Measurements from ENCODE around the gene PCCA.
A peak's percentile ranks its signal among the peaks of the same experiment; 100 is the strongest.

PCCA gene

GRCh38 chr13:100530671-100531213 is 441.8 kb downstream of the PCCA start:
- DNase-seq = no peak

GRCh38 chr13:100532090-100532766 is 443.3 kb downstream of the PCCA start:
- DNase-seq = no peak

- DNase-seq = no peak
Measured at GRCh38 chr13:100532836-100533435, 444.0 kb downstream of the PCCA start.

GRCh38 chr13:100533588-100534041 is 444.7 kb downstream of the PCCA start:
- DNase-seq = no peak

DNA sequence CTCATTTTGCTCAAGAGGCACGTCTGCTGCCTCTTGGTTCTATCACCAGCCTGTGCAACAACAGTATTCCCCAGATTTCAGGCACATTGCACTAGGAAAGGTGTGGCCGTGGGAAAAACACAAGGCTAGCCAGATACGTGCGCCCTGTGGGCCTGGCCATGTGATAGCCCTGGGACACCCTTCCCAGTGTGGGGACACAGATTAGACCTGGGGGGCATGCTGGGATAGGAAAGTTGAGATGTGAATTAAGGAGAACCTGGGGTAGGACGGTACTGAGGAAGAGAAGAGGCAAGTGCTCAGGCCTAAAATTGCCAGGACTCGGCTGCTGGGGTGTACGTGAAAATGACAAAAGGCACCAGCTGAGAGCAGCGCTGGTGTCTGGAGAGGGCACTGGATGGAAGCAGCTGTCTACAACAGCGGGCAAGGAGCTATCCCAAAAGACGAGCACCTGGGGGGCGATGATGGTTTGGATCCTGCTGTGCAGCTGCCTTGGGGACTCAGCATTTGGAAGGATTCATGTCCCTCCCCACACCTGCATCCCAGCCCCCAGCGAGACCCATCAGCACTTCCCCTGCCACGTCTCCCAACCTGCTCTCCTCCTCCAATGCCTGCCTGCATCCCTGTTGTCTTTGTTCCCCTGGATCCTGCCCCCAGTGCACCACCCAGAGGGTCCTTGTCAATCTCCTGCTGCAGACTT is 445.4 kb downstream of the PCCA start:
- no peak for DNase-seq

DNA sequence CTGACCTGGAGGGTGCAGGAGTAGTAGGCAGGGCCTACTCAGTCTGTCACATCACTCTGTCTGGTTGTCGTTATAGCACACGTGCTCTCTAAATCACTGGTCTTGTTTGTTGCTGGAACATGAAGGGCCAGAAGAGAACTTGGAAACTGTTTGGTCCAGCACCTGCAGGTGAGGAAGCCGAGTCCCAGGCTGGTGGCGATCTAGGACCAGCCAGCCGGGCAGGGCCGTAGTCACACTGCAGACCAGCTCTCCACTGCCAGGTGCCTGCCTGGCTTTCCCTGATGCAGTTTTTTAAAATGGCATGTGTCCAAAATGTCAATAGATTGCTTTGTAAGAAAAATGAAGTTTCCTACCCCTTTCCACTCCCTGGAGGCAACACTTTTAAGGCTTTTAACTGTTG is 446.0 kb downstream of the PCCA start:
- no peak for DNase-seq

DNA sequence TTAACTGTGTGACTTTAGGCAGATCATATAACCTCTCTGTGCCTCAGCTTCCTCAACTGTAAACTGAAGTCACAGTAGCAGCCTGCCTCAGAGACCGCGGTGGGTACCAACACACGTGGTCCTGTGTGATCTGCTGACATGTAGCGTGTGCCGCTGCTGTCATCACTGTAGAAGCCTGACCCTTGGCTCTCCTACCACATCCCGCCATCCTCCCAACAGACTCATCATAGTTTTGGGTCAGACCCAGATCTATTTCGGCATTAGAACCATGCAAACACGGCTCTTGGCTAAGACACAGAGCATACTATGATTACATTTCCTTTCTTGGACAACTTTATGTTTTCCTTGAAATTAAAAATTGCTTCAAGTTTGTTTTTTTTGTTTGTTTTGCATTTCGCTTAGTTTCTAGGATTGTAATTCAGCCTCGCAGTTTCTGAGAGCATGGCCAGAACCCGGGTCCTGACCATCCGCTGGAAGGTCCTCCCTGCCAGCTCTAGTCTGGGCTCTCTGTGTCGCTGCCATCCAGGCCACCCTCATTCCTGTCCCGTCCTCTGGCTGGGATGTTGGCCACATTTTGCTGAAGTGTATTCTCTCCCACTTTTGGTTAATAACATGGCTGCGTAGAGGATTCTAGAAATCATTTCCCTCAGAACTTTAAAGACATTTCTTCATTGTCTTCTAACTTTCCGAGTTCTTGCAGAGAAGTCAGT is 446.7 kb downstream of the PCCA start:
- no peak for DNase-seq

- DNase-seq = no peak
Measured at GRCh38 chr13:100536643-100537180, 447.8 kb downstream of the PCCA start.

DNA sequence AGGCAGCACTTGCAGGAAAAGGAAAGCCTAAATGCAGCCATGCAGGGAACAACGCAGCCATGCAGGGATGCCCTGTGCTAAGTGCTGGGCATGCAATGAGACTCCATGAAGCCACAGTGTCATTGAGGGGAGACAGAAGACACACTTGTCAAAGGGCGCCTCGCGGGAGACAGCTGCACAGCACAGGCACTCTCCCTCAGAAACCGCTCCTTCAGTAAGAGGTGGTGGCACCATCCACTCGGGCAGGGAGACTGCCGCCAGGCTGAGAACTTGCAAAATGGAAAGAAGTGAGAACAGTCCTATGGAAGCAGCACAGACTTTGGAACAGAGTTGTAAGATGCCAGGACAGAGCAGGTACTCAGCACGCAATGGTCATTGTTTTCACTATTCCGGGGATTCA is 448.6 kb downstream of the PCCA start:
- DNase-seq = no peak

DNA sequence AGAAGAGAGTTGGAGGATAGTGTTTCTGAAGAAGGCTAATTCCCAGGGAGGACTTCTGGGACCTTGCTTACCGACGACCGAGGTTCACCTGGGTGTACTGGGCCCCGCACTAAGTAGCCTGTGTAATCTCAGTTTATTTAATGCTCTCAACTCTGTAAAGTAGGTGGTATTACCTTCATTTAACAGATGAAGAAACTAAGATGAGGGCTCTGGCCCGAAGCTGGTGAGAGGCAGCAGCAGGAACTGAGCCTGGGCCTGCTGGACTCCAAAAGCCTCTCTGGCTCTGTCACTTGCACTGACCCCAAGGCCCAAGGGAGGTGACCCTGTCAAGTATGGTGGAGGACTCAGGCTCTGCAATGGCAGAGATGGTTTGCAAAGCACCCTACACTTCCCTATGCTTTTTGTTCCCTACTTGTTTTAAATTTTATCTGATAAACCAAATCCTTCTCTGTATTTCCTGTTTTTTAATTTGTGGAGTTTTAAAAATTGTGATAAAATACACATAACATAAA is 449.1 kb downstream of the PCCA start:
- no peak for DNase-seq

DNA sequence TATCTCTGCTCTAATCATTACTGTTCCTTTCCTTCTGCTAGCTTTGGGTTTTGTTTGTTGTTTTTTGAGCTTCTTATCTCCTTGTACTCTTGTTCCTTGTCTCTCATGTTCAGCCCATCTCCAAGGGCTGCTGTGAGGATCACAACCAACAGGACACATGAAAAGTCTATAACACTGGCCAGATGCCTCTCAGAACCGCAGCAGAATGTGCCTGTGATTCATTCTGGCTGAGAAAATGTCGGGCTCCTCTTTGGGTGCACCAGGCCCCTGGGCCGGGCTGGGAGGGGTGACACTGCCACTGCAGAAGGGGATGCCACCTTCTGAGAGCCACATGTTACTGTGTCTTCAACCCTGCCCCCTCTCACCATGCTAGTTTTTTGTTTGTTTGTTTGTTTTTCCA is 451.7 kb downstream of the PCCA start:
- DNase-seq = no peak

DNA sequence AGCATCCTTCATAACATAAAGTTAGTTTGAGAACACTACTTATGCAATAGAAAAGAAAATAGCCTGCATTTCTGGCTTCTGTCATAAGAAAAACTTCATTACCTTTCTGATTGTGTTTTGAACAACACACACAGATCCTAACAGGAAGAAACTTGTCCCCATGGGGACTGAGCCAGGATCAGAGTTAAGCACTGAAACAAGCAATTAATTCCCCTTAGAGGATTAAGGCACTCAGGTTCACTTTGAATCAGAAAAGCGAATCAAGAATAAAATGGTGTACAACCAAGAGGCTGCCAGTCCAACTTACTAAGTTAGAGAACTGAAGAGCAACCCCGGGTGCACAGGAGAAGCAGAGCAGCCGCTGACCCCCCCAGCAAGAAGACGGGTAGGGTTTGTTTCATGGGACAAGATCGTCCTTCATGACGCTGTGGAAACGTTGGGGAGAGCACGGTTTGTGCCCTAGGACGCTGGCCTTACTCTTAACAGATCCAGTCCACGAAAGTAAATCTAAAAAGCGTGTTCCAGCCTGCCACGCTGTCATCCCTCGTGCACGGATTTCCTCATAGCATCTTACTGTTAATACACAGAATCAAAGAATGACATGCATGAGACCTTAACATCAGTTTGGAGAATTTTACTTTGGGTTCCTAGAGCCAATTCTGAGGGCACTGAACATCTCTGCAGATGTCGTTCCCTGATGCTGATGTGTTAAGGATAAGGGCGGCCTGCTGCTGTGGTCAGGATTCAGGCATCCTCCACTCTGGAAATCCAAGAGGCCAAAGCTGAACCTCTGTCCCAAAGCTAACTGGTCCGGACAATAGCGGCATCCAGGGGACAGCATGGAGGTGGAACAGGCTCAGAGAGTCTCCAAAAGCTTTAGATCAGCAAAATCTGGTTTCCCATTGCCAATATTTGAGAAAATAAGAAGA is 453.3 kb downstream of the PCCA start:
- no peak for DNase-seq

GRCh38 chr13:100542826-100543156 is 453.9 kb downstream of the PCCA start:
- DNase-seq = no peak

DNA sequence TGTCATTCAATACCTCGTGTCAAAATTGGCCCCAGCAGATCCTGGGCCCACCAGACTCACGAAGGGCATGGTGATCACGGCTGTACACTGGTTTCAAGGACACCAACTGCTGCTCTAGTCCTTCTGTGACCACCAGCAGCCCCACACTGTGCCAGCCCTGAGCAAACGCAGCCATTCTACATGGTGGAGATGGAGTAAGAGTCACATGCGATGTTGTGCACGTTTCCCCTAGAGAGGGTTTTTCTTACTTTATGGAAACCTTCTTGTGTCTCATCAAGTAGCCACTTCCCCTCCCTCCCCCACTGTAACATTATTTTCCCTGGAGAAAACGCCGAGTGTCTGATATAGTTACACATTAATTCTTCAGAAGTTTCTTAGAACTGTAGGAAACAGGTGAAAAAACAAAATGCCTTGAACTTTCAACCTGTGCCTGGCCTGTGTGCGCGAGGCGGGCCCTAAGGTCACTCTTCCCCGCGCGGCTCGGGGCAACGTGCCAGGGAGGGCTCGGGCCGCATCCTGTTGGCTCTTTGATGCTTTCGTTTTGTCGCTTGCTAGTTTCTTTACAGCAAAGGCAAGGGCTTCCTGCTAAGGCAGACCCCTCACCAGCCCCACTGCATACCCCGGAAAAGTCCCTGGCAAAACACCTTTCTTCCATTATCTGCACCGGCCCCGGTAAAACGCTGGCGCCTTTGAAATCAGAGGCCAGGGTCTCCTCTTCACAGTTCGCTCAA is 455.1 kb downstream of the PCCA start:
- DNase-seq = peak; percentile 33

DNA sequence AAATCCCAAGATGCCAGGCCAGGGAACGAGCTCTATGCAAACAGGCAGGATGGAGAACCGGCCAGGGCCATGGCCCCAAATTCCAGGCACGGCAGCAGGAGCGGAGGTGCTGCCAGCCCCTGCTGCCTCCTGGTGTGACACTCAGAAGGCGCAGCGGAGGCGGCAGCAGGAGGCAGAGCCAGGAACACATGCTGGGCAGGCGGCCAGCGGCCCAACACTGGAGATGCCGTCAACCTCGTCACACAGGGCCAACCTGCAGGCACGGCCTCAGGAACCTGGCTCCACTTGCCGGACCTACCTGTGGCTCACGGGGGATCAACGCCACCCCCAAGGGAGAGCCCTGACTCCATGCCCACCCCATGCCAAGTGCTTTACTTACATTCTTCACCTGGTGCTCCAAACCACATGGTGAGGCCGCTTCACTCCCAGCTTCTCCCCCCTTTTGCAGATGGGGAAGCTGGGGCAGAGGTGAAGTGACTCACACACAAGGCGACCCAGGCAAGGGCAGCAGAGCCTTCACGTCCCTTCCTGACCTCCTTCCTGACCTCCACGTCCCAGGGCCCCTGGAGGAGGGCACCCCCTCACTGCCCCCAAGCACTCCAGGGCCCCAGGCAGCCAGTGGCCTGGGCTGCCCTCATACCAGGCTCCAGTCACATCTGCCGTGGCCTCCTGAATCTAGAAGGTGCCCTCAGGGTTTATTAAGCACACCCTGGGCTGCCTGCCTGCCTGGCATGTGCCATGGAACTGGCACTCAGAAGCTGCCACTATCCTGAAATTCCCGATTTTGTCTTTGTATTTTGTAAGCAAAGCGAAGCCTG is 456.2 kb downstream of the PCCA start:
- DNase-seq = peak; percentile 42

DNA sequence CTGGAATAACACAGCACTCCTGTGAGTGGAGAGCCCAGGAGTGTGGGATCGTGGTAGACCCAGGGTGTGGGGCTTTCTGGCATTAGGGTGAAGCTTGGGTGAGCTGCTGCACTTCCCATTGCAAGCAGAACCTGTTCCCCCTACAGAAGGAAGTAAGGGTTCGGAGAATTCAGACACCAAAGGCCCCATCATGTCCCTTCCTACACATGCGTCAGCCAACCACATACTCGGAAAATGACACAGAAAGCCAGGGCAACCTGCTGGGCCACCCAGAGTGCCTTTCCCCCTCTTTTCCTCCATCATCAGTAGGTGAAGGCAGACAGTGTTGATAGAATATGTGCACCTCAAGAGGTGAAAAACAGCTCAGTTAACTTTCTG is 456.8 kb downstream of the PCCA start:
- DNase-seq = peak; percentile 38

- peak; percentile 83 for DNase-seq
Measured at GRCh38 chr13:100546713-100547405, 458.0 kb downstream of the PCCA start.

DNA sequence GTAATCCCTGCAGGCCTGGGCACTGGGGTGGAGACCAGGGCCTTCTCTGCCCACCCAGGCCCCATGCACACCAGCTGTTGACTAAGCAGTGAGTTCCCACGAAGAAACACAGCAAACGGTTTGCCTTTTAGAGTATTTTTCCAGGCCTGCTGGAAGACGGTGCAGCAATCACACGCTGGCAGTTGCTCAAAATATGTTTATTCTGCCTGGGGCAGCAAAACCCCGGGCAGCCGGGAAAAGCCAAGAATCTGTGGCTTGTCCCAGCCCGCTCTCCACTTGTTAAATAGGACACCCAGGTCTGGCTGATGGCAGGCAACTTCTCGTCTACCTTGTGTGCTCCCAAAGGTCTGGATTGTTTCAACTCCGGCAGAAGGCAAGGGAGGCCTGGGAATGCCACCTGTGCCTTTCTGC is 458.9 kb downstream of the PCCA start:
- DNase-seq = peak; percentile 90

DNA sequence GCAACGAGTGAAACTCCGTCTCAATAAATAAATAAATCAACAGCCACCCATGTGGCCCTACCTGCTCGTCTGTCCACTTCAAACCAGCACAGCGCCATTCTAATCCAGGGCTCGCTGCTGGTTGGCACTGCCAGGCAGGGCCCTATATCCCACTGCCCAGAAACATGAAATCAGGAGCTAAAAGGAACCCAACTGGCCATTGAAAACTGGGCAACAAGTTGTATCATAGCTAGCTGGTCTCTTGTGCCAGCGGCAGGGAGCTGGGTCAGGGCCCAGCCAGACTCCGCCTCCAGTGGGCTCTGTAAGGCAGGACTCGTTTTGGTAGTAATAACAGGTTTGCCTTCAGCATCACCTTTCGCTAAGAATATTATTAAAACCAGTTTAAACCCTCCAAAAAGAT is 460.4 kb downstream of the PCCA start:
- no peak for DNase-seq

DNA sequence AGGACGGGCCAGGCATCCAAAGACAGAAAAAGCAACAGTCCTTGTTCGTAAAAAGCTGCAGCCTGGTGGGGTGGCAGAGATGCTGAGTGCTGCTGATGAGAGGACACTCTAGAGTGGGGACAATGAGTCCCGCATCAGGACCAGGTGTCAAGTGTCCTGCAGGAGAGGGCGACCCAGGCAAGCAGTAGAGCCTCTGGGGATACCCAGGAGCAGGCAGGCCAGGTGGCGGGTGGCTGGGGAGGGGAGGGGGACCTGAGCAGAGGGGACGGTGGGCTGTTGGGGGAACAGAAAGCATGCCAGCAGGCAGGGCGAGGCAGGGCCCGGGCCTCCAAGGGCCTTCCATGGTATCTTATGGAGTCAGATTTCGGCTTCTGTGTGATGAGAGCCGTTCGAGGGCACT is 463.9 kb downstream of the PCCA start:
- DNase-seq = no peak

All from islet precursor cell (in vitro differentiated cells).